WTC11 (cell line): ENCODE data around the gene IL2RA. TPM values are rescaled to one million over a fixed set of nuclear protein-coding genes. Genes with fewer than 3 reads are reported as not detected.

ENCODE experiments used
- ATAC-seq: fragments of 200-7000 bp; cut with Tn5 transposase; 2 replicates; pipeline ENCODE4 v1.10.0; 2021; ENCODE audit warnings: mild to moderate bottlenecking, moderate library complexity
- CTCF ChIA-PET: fragments of 300-600 bp; sonication (Branson Sonifier 250); formaldehyde crosslinking; loops from one replicate; lab custom pipeline; 2021; ENCODE audit warnings: antibody characterized with exemption; lab: Charles Lee
- POLR2A ChIA-PET: fragments of 350-600 bp; sonication (Branson Sonifier 250); formaldehyde crosslinking; loops from one replicate; lab custom pipeline; 2021; ENCODE audit warnings: antibody characterized with exemption; lab: Charles Lee
- DNase-seq: peaks from one replicate; pipeline ENCODE4 v3.0.0; 2021; ENCODE audit warnings: low spot score
- H3K27ac Mint-ChIP-seq: 2 replicates; pipeline ENCODE4 v1.8.0; 2021; ENCODE audit warnings: mixed read lengths
- H3K27me3 Mint-ChIP-seq: 2 replicates; pipeline ENCODE4 v1.8.0; 2021; ENCODE audit warnings: low read depth, mild to moderate bottlenecking, moderate library complexity, mixed read lengths
- H3K36me3 Mint-ChIP-seq: 2 replicates; pipeline ENCODE4 v1.8.0; 2021; ENCODE audit warnings: mixed read lengths
- H3K4me1 Mint-ChIP-seq: 2 replicates; pipeline ENCODE4 v1.8.0; 2022; ENCODE audit warnings: mixed read lengths
- H3K4me3 Mint-ChIP-seq: 2 replicates; pipeline ENCODE4 v1.8.0; 2021; ENCODE audit warnings: mild to moderate bottlenecking, moderate library complexity, mixed read lengths
- H3K9me3 Mint-ChIP-seq: 2 replicates; pipeline ENCODE4 v1.8.0; 2021; ENCODE audit warnings: mixed read lengths
- AR ChIP-seq: fragments of 250-450 bp; sonication (Bioruptor Pico); IDR thresholded peaks from 2 replicates; pipeline ENCODE4 v1.9.0; 2021; ENCODE audit warnings: mild to moderate bottlenecking
- FOXK1 ChIP-seq: sonication (generic); formaldehyde crosslinking; IDR thresholded peaks from 2 replicates; pipeline ENCODE4 v1.8.0; 2022; ENCODE audit warnings: mild to moderate bottlenecking, moderate library complexity, missing genetic modification reagents
- GABPB1 ChIP-seq: sonication (generic); formaldehyde crosslinking; IDR thresholded peaks from 2 replicates; pipeline ENCODE4 v1.8.1; 2023; ENCODE audit warnings: mild to moderate bottlenecking, missing genetic modification reagents
- JAZF1 ChIP-seq: fragments of 250-450 bp; sonication (Bioruptor Pico); IDR thresholded peaks from 2 replicates; pipeline ENCODE4 v1.9.0; 2021; ENCODE audit warnings: moderate library complexity, mild to moderate bottlenecking, inconsistent platforms
- STAT6 ChIP-seq: sonication (generic); formaldehyde crosslinking; conservative IDR thresholded peaks from 2 replicates; pipeline ENCODE4 v1.8.1; 2023; ENCODE audit warnings: mild to moderate bottlenecking, low read depth, missing genetic modification reagents, moderate library complexity
- TEAD4 ChIP-seq: sonication (generic); formaldehyde crosslinking; IDR thresholded peaks from 2 replicates; pipeline ENCODE4 v1.8.0; 2022; ENCODE audit warnings: mild to moderate bottlenecking, missing genetic modification reagents
- ZNF138 ChIP-seq: sonication (generic); formaldehyde crosslinking; conservative IDR thresholded peaks from 2 replicates; pipeline ENCODE4 v1.8.1; 2022; ENCODE audit warnings: mild to moderate bottlenecking, moderate library complexity, missing genetic modification reagents
- ZNF396 ChIP-seq: fragments of 250-450 bp; sonication (Bioruptor Pico); IDR thresholded peaks from 2 replicates; pipeline ENCODE4 v1.8.0; 2021; ENCODE audit warnings: mild to moderate bottlenecking, moderate library complexity, borderline replicate concordance
- total RNA-seq: library from RNA; stranded (reverse); gene quantifications from 3 replicates; pipeline ENCODE4 v1.2.3, GENCODE V29; 2021
- TF ChIP-seq, protein P1 (sequence below): sonication (generic); formaldehyde crosslinking; IDR thresholded peaks from 2 replicates; pipeline ENCODE4 v1.8.1; 2022; ENCODE audit warnings: mild to moderate bottlenecking, moderate library complexity, missing genetic modification reagents
- TF ChIP-seq, protein P2 (sequence below): fragments of 250-450 bp; sonication (Bioruptor Pico); IDR thresholded peaks from 2 replicates; pipeline ENCODE4 v1.9.0; 2021; ENCODE audit warnings: mild to moderate bottlenecking, borderline replicate concordance
- TF ChIP-seq, protein P3 (sequence below): sonication (generic); formaldehyde crosslinking; IDR thresholded peaks from 2 replicates; pipeline ENCODE4 v1.8.1; 2023; ENCODE audit warnings: mild to moderate bottlenecking, missing genetic modification reagents
- TF ChIP-seq, protein P4 (sequence below): sonication (generic); formaldehyde crosslinking; IDR thresholded peaks from 2 replicates; pipeline ENCODE4 v1.8.0; 2022; ENCODE audit warnings: missing genetic modification reagents
- TF ChIP-seq, protein P5 (sequence below): sonication (generic); formaldehyde crosslinking; IDR thresholded peaks from 2 replicates; pipeline ENCODE4 v1.8.1; 2023; ENCODE audit warnings: mild to moderate bottlenecking, missing genetic modification reagents, moderate library complexity

Gene IL2RA
- total RNA-seq, 1 experiment from 2014 or later: 0.31 TPM

DNA sequence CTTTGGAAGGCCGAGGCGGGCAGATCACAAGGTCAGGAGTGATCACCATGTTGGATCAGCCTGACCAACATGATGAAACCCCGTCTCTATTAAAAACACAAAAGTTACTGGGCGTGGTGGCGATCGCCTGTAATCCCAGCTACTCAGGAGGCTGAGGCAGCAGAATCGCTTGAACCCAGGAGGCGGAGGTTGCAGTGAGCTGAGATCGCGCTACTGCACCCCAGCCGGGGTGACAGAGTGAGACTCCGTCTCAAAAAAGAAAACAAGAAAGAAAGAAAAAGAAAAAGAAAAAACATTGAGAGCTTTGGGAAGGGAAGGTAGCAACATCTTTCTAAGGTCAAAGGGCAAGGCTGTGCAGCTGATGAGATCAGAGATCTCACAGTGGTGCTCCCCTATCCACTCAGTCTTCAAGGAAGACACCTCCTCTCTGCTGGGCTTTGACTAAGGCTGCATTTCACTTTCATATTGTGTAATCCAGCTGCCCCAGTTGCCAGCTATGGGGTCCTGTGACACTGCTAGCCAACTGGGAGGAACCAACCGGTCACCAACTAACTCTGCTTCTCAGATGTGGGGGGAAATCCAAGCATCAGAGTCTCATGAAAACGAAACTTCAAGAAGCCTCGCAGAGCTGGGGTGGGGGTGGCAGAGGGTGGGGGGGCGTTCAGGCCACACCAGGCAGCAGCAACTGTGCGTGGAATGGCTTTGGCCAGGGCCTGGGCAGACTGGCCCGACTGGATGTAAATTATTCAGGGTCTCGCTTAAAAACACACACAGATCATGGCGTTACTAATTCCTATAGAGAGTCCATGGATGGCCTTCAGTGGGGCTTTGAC lies 86.3 kb downstream of the IL2RA start (continued):
- TF ChIP-seq, protein P1, sequence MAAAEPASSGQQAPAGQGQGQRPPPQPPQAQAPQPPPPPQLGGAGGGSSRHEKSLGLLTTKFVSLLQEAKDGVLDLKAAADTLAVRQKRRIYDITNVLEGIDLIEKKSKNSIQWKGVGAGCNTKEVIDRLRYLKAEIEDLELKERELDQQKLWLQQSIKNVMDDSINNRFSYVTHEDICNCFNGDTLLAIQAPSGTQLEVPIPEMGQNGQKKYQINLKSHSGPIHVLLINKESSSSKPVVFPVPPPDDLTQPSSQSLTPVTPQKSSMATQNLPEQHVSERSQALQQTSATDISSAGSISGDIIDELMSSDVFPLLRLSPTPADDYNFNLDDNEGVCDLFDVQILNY (CRISPR knock-in tag): no peak
- no peak for TF ChIP-seq ZNF138 (CRISPR knock-in tag)
- no peak for TF ChIP-seq ZNF396 (CRISPR knock-in tag)
- no peak for TF ChIP-seq FOXK1
- TF ChIP-seq, protein P2, sequence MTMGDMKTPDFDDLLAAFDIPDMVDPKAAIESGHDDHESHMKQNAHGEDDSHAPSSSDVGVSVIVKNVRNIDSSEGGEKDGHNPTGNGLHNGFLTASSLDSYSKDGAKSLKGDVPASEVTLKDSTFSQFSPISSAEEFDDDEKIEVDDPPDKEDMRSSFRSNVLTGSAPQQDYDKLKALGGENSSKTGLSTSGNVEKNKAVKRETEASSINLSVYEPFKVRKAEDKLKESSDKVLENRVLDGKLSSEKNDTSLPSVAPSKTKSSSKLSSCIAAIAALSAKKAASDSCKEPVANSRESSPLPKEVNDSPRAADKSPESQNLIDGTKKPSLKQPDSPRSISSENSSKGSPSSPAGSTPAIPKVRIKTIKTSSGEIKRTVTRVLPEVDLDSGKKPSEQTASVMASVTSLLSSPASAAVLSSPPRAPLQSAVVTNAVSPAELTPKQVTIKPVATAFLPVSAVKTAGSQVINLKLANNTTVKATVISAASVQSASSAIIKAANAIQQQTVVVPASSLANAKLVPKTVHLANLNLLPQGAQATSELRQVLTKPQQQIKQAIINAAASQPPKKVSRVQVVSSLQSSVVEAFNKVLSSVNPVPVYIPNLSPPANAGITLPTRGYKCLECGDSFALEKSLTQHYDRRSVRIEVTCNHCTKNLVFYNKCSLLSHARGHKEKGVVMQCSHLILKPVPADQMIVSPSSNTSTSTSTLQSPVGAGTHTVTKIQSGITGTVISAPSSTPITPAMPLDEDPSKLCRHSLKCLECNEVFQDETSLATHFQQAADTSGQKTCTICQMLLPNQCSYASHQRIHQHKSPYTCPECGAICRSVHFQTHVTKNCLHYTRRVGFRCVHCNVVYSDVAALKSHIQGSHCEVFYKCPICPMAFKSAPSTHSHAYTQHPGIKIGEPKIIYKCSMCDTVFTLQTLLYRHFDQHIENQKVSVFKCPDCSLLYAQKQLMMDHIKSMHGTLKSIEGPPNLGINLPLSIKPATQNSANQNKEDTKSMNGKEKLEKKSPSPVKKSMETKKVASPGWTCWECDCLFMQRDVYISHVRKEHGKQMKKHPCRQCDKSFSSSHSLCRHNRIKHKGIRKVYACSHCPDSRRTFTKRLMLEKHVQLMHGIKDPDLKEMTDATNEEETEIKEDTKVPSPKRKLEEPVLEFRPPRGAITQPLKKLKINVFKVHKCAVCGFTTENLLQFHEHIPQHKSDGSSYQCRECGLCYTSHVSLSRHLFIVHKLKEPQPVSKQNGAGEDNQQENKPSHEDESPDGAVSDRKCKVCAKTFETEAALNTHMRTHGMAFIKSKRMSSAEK (CRISPR knock-in tag): no peak
- TF ChIP-seq, protein P3, sequence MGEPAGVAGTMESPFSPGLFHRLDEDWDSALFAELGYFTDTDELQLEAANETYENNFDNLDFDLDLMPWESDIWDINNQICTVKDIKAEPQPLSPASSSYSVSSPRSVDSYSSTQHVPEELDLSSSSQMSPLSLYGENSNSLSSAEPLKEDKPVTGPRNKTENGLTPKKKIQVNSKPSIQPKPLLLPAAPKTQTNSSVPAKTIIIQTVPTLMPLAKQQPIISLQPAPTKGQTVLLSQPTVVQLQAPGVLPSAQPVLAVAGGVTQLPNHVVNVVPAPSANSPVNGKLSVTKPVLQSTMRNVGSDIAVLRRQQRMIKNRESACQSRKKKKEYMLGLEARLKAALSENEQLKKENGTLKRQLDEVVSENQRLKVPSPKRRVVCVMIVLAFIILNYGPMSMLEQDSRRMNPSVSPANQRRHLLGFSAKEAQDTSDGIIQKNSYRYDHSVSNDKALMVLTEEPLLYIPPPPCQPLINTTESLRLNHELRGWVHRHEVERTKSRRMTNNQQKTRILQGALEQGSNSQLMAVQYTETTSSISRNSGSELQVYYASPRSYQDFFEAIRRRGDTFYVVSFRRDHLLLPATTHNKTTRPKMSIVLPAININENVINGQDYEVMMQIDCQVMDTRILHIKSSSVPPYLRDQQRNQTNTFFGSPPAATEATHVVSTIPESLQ (CRISPR knock-in tag): no peak
- TF ChIP-seq TEAD4: no peak

DNA sequence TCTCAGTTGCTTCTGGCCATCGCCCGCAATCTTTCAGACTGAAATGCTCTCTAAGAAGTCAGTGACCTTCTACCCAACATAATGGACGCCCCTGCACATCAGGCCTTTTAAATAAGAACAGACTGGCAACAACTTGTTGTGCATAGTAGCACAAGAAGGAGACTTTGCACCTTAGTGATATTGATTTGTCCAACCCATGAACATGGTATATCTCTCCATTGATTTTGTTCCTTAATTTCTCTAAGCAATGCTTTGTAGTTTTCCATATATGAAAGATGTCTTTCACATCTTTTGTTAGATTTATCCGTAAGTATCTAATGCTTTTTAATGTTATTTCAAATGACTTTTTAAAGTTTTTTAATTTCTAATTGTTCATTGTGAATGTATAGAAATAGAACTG lies 89.1 kb downstream of the IL2RA start:
- H3K27ac Mint-ChIP-seq: no peak overlapping the region
- CTCF ChIA-PET: no interaction called here
- ATAC-seq (no peak), DNase-seq (no peak)
- H3K9me3 Mint-ChIP-seq: no peaks in the 10 kb centered on the region
- peaks cover 15% of the 10 kb centered on the region for H3K4me1 Mint-ChIP-seq
- H3K4me3 Mint-ChIP-seq: no peak overlapping the region
- POLR2A ChIA-PET: no interaction called here
- TF ChIP-seq, protein P4, sequence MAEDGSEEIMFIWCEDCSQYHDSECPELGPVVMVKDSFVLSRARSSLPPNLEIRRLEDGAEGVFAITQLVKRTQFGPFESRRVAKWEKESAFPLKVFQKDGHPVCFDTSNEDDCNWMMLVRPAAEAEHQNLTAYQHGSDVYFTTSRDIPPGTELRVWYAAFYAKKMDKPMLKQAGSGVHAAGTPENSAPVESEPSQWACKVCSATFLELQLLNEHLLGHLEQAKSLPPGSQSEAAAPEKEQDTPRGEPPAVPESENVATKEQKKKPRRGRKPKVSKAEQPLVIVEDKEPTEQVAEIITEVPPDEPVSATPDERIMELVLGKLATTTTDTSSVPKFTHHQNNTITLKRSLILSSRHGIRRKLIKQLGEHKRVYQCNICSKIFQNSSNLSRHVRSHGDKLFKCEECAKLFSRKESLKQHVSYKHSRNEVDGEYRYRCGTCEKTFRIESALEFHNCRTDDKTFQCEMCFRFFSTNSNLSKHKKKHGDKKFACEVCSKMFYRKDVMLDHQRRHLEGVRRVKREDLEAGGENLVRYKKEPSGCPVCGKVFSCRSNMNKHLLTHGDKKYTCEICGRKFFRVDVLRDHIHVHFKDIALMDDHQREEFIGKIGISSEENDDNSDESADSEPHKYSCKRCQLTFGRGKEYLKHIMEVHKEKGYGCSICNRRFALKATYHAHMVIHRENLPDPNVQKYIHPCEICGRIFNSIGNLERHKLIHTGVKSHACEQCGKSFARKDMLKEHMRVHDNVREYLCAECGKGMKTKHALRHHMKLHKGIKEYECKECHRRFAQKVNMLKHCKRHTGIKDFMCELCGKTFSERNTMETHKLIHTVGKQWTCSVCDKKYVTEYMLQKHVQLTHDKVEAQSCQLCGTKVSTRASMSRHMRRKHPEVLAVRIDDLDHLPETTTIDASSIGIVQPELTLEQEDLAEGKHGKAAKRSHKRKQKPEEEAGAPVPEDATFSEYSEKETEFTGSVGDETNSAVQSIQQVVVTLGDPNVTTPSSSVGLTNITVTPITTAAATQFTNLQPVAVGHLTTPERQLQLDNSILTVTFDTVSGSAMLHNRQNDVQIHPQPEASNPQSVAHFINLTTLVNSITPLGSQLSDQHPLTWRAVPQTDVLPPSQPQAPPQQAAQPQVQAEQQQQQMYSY: no peak
- TF ChIP-seq AR (CRISPR knock-in tag): no peak
- no peak for TF ChIP-seq ZNF138 (CRISPR knock-in tag)
- no peak for TF ChIP-seq JAZF1
- TF ChIP-seq STAT6: no peak
- TF ChIP-seq, protein P5, sequence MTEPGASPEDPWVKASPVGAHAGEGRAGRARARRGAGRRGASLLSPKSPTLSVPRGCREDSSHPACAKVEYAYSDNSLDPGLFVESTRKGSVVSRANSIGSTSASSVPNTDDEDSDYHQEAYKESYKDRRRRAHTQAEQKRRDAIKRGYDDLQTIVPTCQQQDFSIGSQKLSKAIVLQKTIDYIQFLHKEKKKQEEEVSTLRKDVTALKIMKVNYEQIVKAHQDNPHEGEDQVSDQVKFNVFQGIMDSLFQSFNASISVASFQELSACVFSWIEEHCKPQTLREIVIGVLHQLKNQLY (CRISPR knock-in tag): no peak
- no peak for TF ChIP-seq GABPB1 (CRISPR knock-in tag)
- peaks cover 23% of the 10 kb centered on the region for H3K27me3 Mint-ChIP-seq
- H3K36me3 Mint-ChIP-seq: no peaks in the 10 kb centered on the region
